ENCODE data around the gene DCST1. TPM values are rescaled to one million over a fixed set of nuclear protein-coding genes. Genes with fewer than 3 reads are reported as not detected.

The DCST1 gene
- total and polyA plus RNA-seq, 2 donors (not counting 1 experiment from before 2014, with no cell fraction given), result not detected

DNA sequence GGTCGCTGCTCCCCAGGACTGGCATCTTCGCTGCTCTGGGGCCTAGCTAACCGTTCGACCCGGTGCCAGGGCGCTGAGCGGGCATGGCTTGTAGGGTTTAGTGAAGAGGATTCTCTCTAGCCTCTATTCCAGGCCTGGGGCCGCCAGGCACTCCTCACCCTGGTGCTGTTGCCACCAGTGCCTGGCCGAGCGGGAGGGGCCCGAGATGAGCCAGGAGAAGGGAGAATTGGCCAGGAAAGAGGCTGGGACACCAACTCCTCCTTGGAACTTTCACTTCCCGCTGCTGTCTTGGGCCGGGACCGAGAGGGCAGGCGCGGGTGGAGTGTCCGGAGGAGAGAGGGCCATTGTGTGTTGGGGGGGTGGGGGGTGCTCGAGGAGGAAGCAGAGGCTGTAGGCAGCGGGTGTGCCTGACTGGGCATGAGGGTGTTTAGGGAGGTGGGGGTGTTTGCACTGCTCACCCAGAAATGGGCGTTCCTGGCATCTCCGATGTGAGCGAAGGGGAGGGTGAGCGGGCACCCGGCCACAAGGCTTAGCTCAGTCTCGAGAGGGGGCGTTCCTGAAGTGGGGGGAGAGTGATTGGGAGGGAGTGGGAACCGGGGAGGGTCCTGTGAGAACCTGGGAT, 18.3 kb downstream of the DCST1 start:
- Histone ChIP-seq H4K20me1 (ENCODE audit: control insufficient read depth, extremely low read depth, insufficient read depth, low read length) (no peaks in the 10 kb centered on the region), H2AFZ (ENCODE audit: low read length) (peak overlapping the region; percentile 61), H3K79me2 (ENCODE audit: control insufficient read depth, insufficient read depth, low read length) (no peaks in the 10 kb centered on the region), H3K9ac (ENCODE audit: insufficient read depth, low read length) (peak overlapping the region; percentile 65), H3K4me3 (replicated peaks in 1 of 4; ENCODE audit: control extremely low read depth in 1 of 4, insufficient read depth in 1 of 4, low read depth in 3 of 4, low read length in 4 of 4) (peak overlapping the region; percentile 72 to 79 (median 76)), H3K27ac (ENCODE audit: insufficient read depth, low read length) (peak overlapping the region; percentile 56), H3K36me3 (ENCODE audit: control insufficient read depth, insufficient read depth, low read length) (no peaks in the 10 kb centered on the region), H3K27me3 (ENCODE audit: control insufficient read depth, insufficient read depth, low read length) (no peaks in the 10 kb centered on the region), H3K4me2 (ENCODE audit: extremely low read depth, insufficient read depth, low read length) (peak overlapping the region; percentile 92), H3K9me3 (ENCODE audit: control insufficient read depth, insufficient read depth, low read depth, low read length) (no peaks in the 10 kb centered on the region), H3K4me1 (ENCODE audit: control insufficient read depth, extremely low read depth, insufficient read depth, low read length) (peaks cover 7% of the 10 kb centered on the region)
- TF ChIP-seq CTCF (conservative IDR thresholded peaks at IDR 0.05 in 1 of 2, IDR thresholded peaks at IDR 0.05 in 1 of 2; ENCODE audit: low read depth in 1 of 2, low read length in 2 of 2) (no peak), EZH2 (IDR thresholded peaks at IDR 0.05; ENCODE audit: low read length, missing control alignments) (no peak)
- peak; percentile 8 to 23 for DNase-seq (ENCODE audit: low read depth in 2 of 2)

DNA sequence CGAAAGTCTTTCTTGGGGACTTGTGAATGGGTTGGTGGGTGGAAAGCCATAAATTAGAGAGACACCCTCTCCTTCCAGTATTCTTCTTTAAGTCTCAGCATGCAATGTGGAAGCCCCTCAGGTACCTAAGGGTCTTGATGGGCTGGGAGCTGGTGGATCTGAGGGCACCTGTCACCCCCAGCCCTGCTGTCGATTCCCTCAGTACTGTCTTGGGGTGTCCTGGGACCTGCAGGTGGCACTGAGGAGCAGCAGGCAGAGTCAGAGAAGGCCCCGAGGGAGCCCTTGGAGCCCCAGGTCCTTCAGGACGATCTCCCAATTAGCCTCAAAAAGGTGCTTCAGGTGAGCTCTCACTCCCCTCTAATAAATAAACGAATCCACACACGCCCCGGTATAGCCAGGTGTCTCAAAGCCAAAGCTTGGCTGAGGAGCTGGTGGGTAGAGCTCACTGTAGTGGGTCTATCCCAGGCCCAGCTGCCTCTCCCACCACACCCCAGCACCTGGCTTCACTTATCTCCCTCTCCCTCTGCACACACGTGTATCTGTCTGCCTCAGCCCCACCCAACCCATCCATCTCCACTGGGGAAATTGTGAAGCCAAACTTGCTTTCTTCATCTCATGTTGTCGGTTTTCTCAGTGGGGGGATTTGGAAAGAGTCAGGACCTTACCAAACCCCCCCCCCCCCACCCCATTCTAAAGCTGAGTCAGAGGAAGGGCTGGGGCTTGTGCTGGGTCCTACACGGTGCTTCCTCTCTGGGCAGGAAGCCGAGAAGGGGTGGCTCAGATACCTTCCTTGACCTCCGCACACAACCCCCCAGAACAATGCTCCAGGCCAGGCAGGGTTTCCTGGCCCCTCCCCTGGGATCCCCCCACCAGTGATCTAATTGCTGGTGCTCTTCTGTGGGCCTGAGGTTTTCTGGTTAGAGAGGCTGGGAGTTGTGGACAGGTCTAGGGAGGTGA, 19.1 kb downstream of the DCST1 start:
- Histone ChIP-seq H2AFZ (ENCODE audit: low read length) (no peak overlapping the region), H3K27me3 (ENCODE audit: control insufficient read depth, insufficient read depth, low read length) (no peaks in the 10 kb centered on the region), H3K4me2 (ENCODE audit: extremely low read depth, insufficient read depth, low read length) (peak overlapping the region; percentile 92), H4K20me1 (ENCODE audit: control insufficient read depth, extremely low read depth, insufficient read depth, low read length) (no peaks in the 10 kb centered on the region), H3K4me3 (replicated peaks in 1 of 4; ENCODE audit: control extremely low read depth in 1 of 4, insufficient read depth in 1 of 4, low read depth in 3 of 4, low read length in 4 of 4) (peak overlapping the region in 3 of 4 experiments; percentile 72 to 79 (median 73)), H3K9ac (ENCODE audit: insufficient read depth, low read length) (no peak overlapping the region), H3K79me2 (ENCODE audit: control insufficient read depth, insufficient read depth, low read length) (no peaks in the 10 kb centered on the region), H3K4me1 (ENCODE audit: control insufficient read depth, extremely low read depth, insufficient read depth, low read length) (peaks cover 7% of the 10 kb centered on the region), H3K9me3 (ENCODE audit: control insufficient read depth, insufficient read depth, low read depth, low read length) (no peaks in the 10 kb centered on the region), H3K27ac (ENCODE audit: insufficient read depth, low read length) (no peak overlapping the region), H3K36me3 (ENCODE audit: control insufficient read depth, insufficient read depth, low read length) (peaks cover under 1% of the 10 kb centered on the region)
- TF ChIP-seq EZH2 (IDR thresholded peaks at IDR 0.05; ENCODE audit: low read length, missing control alignments) (no peak), CTCF (conservative IDR thresholded peaks at IDR 0.05 in 1 of 2, IDR thresholded peaks at IDR 0.05 in 1 of 2; ENCODE audit: low read depth in 1 of 2, low read length in 2 of 2) (peak in 1 of 2 donors; percentile 32)
- DNase-seq (ENCODE audit: low read depth in 2 of 2), result no peak

DNA sequence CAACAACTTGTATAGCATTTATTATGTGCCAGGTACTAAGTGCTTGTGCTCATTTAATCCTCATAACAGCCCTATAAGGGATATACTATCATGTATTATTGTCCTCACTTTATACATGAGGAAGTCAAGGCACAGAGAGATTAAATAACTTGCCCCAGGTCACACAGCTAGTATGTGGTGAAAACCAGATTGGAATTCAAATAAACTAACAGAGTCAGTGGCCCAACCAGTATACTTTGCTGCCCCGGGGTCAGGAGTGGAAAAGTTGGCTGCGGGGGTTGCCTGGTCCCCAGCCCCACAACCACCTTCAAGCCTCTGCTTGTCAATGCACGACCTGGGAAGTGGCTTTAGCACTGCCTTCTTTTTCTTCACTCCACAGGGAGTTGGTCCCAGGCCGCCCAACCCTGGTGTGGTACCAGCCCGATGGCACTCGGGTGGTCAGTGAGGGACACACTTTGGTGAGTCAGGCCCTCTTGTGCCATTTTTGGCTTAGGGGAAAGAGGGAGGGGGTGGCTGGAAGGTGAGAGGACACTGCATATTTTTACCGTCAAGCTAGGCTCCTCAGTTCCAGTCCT, 20.0 kb downstream of the DCST1 start:
- Histone ChIP-seq H3K79me2 (ENCODE audit: control insufficient read depth, insufficient read depth, low read length) (no peaks in the 10 kb centered on the region), H4K20me1 (ENCODE audit: control insufficient read depth, extremely low read depth, insufficient read depth, low read length) (no peaks in the 10 kb centered on the region), H3K4me3 (replicated peaks in 1 of 4; ENCODE audit: control extremely low read depth in 1 of 4, insufficient read depth in 1 of 4, low read depth in 3 of 4, low read length in 4 of 4) (no peak overlapping the region), H3K9ac (ENCODE audit: insufficient read depth, low read length) (no peak overlapping the region), H3K27me3 (ENCODE audit: control insufficient read depth, insufficient read depth, low read length) (no peaks in the 10 kb centered on the region), H3K4me2 (ENCODE audit: extremely low read depth, insufficient read depth, low read length) (no peak overlapping the region), H2AFZ (ENCODE audit: low read length) (no peak overlapping the region), H3K36me3 (ENCODE audit: control insufficient read depth, insufficient read depth, low read length) (peaks cover 5% of the 10 kb centered on the region), H3K4me1 (ENCODE audit: control insufficient read depth, extremely low read depth, insufficient read depth, low read length) (peaks cover 7% of the 10 kb centered on the region), H3K9me3 (ENCODE audit: control insufficient read depth, insufficient read depth, low read depth, low read length) (no peaks in the 10 kb centered on the region), H3K27ac (ENCODE audit: insufficient read depth, low read length) (no peak overlapping the region)
- TF ChIP-seq CTCF (conservative IDR thresholded peaks at IDR 0.05 in 1 of 2, IDR thresholded peaks at IDR 0.05 in 1 of 2; ENCODE audit: low read depth in 1 of 2, low read length in 2 of 2) (no peak), EZH2 (IDR thresholded peaks at IDR 0.05; ENCODE audit: low read length, missing control alignments) (no peak)
- DNase-seq (ENCODE audit: low read depth in 2 of 2), result no peak
